Stomach (tissue), 9 donors: ENCODE data around the gene SETX. TPM values are rescaled to one million over a fixed set of nuclear protein-coding genes. Genes with fewer than 3 reads are reported as not detected.

Source experiments
- DNase-seq, 2 donors: peaks; one replicate each; pipeline versions ENCODE4 v3.0.0 to v3.0.0-alpha.2; 2013 to 2019
- H3K27ac ChIP-seq, 5 donors: fragments of 200-600 bp in 4 of 5; sonication (generic) in 4 of 5; one replicate each; pipeline ENCODE4 v1.5.1; 2013 to 2019; ENCODE audit warnings: mild to moderate bottlenecking in 1 of 5, moderate library complexity in 1 of 5
- H3K27me3 ChIP-seq, 3 donors: fragments of 200-600 bp; sonication (generic); one replicate each; pipeline ENCODE4 v1.5.1; 2017 to 2019; ENCODE audit warnings: mixed run types in 1 of 3
- H3K36me3 ChIP-seq, 4 donors: fragments of 200-600 bp; sonication (generic); 1 replicate in 3 of 4; 2 replicates in 1 of 4; pipeline ENCODE4 v1.5.1; 2016 to 2019
- H3K4me1 ChIP-seq, 4 donors: fragments of 200-600 bp; sonication (generic); one replicate each; pipeline ENCODE4 v1.5.1; 2016 to 2019
- H3K4me3 ChIP-seq, 4 donors: fragments of 200-600 bp; sonication (generic) in 3 of 4; one replicate each; pipeline ENCODE4 v1.5.1; 2016 to 2019; ENCODE audit warnings: mild to moderate bottlenecking in 1 of 4
- H3K9me3 ChIP-seq, 4 donors: fragments of 200-600 bp; sonication (generic); one replicate each; pipeline ENCODE4 v1.5.1; 2016 to 2019
- CTCF ChIP-seq, 7 experiments: fragments of 450-650 bp in 4 of 7; fragments of 200-600 bp in 3 of 7; sonication (generic) in 3 of 7; IDR thresholded peaks; one replicate each; pipeline ENCODE4 v1.5.1; 2016 to 2019; ENCODE audit warnings: antibody characterized with exemption in 7 of 7, control low read depth in 2 of 7, mild to moderate bottlenecking in 1 of 7
- EP300 ChIP-seq: sonication (generic); formaldehyde crosslinking; IDR thresholded peaks from one replicate; pipeline ENCODE4 v1.6.1; 2017; ENCODE audit warnings: antibody characterized with exemption
- POLR2A ChIP-seq, 4 donors: fragments of 450-650 bp; IDR thresholded peaks; one replicate each; pipeline ENCODE4 v1.6.1; 2016; ENCODE audit warnings: antibody characterized with exemption in 4 of 4, control low read depth in 2 of 4, mild to moderate bottlenecking in 1 of 4, moderate library complexity in 1 of 4
- POLR2AphosphoS5 ChIP-seq, 3 donors: sonication (generic); formaldehyde crosslinking; IDR thresholded peaks; one replicate each; pipeline ENCODE4 v1.6.1; 2016; ENCODE audit warnings: antibody characterized with exemption in 3 of 3
- WGBS, 5 donors: extraction: QIAGEN DNeasy Blood & Tissue Kit in 3 of 5; methylation state at CpG; one replicate each; pipeline versions ENCODE4 v1.1.5 to v1.1.7; 2013 to 2018; 5-methylcytosine and 5-hydroxymethylcytosine counted together
- intact Hi-C: fragments of 100-400 bp; cut with DNase I; formaldehyde crosslinking; loops from one replicate; pipeline ENCODE4 v1.15.1; 2023; ENCODE audit warnings: low total_unique reads
- polyA plus RNA-seq, 3 donors: library from polyadenylated mRNA; stranded (reverse); fragments of 200-250 nt; gene quantifications; one replicate each; pipeline ENCODE4 v1.2.3, GENCODE V29; 2013
- total RNA-seq, 5 donors: library from RNA; depleted of rRNA; stranded (reverse); fragments of >200 nt; gene quantifications; one replicate each; pipeline versions ENCODE4 v1.1.0 to v1.2.3, GENCODE V29; 2014 to 2016
- donor health status: healthy with polysubstance abuse.
- donor health status: Bipolar disorder and iron deficiency.
- donor health status: healthy.

The SETX gene
- total and polyA plus RNA-seq, 8 donors, result 7.9 to 96.7 (median 34.6) TPM

GRCh38 chr9:132350861-132351315 is 3.9 kb downstream of the SETX start:
- Histone ChIP-seq H3K27me3 (no peaks in the 10 kb centered on the region), H3K27ac (peak overlapping the region in 3 of 5 donors; percentile 43 to 66 (median 52)), H3K4me1 (peaks cover 25 to 48% (median 37%) of the 10 kb centered on the region in 4 donors), H3K4me3 (peak overlapping the region in 2 of 4 donors; percentile 17 to 19), H3K9me3 (no peaks in the 10 kb centered on the region), H3K36me3 (peaks cover 45 to 75% (median 66%) of the 10 kb centered on the region in 4 donors)
- DNase-seq, result peak in 1 of 2 donors; percentile 30
- intact Hi-C loops, result no loop called here
- TF ChIP-seq CTCF (IDR thresholded peaks at IDR 0.05) (no peak), EP300 (no peak), POLR2A (IDR thresholded peaks at IDR 0.05) (no peak)
- 26 to 40% (median 33%) methylated on average over 6 of the region's 6 CpGs for WGBS, 5 donors

- peaks cover 65 to 97% (median 88%) of the 10 kb centered on the region in 4 donors for H3K36me3 ChIP-seq
- no peak for TF ChIP-seq POLR2AphosphoS5 (IDR thresholded peaks at IDR 0.05)
- TF ChIP-seq CTCF (IDR thresholded peaks at IDR 0.05), result no peak
- TF ChIP-seq EP300, result no peak
- TF ChIP-seq POLR2A (IDR thresholded peaks at IDR 0.05), result no peak
- intact Hi-C loops, result no loop called here
Observed at GRCh38 chr9:132348676-132349075, 6.1 kb downstream of the SETX start.

GRCh38 chr9:132346177-132346576 is 8.6 kb downstream of the SETX start:
- Histone ChIP-seq H3K27me3 (no peaks in the 10 kb centered on the region), H3K9me3 (no peaks in the 10 kb centered on the region), H3K27ac (no peak overlapping the region), H3K36me3 (peaks cover 79 to 100% (median 91%) of the 10 kb centered on the region in 4 donors), H3K4me3 (no peak overlapping the region), H3K4me1 (peaks cover under 1 to 14% (median 8%) of the 10 kb centered on the region in 4 donors)
- WGBS, 5 donors, result 76 to 89% (median 87%) methylated on average over 5 of the region's 5 CpGs
- intact Hi-C loops, result no loop called here
- no peak for DNase-seq
- TF ChIP-seq EP300 (no peak), CTCF (IDR thresholded peaks at IDR 0.05) (no peak), POLR2AphosphoS5 (IDR thresholded peaks at IDR 0.05) (no peak), POLR2A (IDR thresholded peaks at IDR 0.05) (no peak)

More at GRCh38 chr9:132348676-132349075, 6.1 kb downstream of the SETX start:
- Histone ChIP-seq H3K4me3 (no peak overlapping the region), H3K27me3 (no peaks in the 10 kb centered on the region), H3K4me1 (peaks cover 24 to 39% (median 33%) of the 10 kb centered on the region in 4 donors), H3K27ac (no peak overlapping the region), H3K9me3 (no peaks in the 10 kb centered on the region)
- no peak for DNase-seq
- WGBS, 5 donors, result 68 to 73% (median 72%) methylated on average over 5 of the region's 5 CpGs

GRCh38 chr9:132341177-132341840 is 13.5 kb downstream of the SETX start:
- WGBS, 5 donors, result 85 to 95% (median 90%) methylated on average over 9 of the region's 9 CpGs
- intact Hi-C loops, result no loop called here
- Histone ChIP-seq H3K27me3 (no peaks in the 10 kb centered on the region), H3K36me3 (peaks cover 74 to 100% (median 100%) of the 10 kb centered on the region in 4 donors), H3K4me3 (no peak overlapping the region), H3K9me3 (no peaks in the 10 kb centered on the region), H3K4me1 (no peaks in the 10 kb centered on the region), H3K27ac (no peak overlapping the region)
- no peak for DNase-seq
- TF ChIP-seq EP300 (no peak), CTCF (IDR thresholded peaks at IDR 0.05) (no peak), POLR2AphosphoS5 (IDR thresholded peaks at IDR 0.05) (no peak), POLR2A (IDR thresholded peaks at IDR 0.05) (no peak)
